GM12875 (cell line): ENCODE measurements around the gene CIITA.
"Not testable (repeated sequence)": the region's sequence is repeated elsewhere in the genome, so short reads cannot be mapped to it uniquely, and the experiment has no call there.

ENCODE experiments used
- H3K4me3 ChIP-seq: one replicate; pipeline ENCODE4 v1.5.1; 2011; ENCODE audit warnings: low read depth, low read length, control low read depth
- CTCF ChIP-seq: IDR thresholded peaks from 2 replicates; pipeline ENCODE4 v1.5.1; 2011; ENCODE audit warnings: low read depth, mild to moderate bottlenecking, control low read depth, inconsistent platforms, low read length, moderate library complexity, borderline replicate concordance; ENCODE audit not compliant: insufficient read depth

Gene CIITA

GRCh38 chr16:10964891-10965326 is 87.9 kb downstream of the CIITA start:
- H3K4me3 ChIP-seq = no peak overlapping the region
- no peak for TF ChIP-seq CTCF

GRCh38 chr16:10965440-10966061 is 88.5 kb downstream of the CIITA start:
- H3K4me3 ChIP-seq = no peak overlapping the region
- TF ChIP-seq CTCF = no peak

- H3K4me3 ChIP-seq = no peak overlapping the region
- TF ChIP-seq CTCF = no peak
These were observed 89.1 kb downstream of the CIITA start for GRCh38 chr16:10966129-10966528.

- not testable (repeated sequence) for H3K4me3 ChIP-seq
These were observed 89.6 kb downstream of the CIITA start for GRCh38 chr16:10966559-10966958.

- no peak for TF ChIP-seq CTCF
- H3K4me3 ChIP-seq = no peak overlapping the region
These were observed 91.0 kb downstream of the CIITA start for GRCh38 chr16:10967986-10968385.

- no peak for TF ChIP-seq CTCF
- no peak overlapping the region for H3K4me3 ChIP-seq
These were observed 91.5 kb downstream of the CIITA start for GRCh38 chr16:10968498-10968897.

GRCh38 chr16:10969615-10970014 is 92.6 kb downstream of the CIITA start:
- TF ChIP-seq CTCF = no peak
- H3K4me3 ChIP-seq = no peak overlapping the region

- no peak overlapping the region for H3K4me3 ChIP-seq
- no peak for TF ChIP-seq CTCF
These were observed 93.1 kb downstream of the CIITA start for GRCh38 chr16:10970065-10970464.
